ENCODE measurements around the gene NGEF. TPM values are rescaled to one million over a fixed set of nuclear protein-coding genes. Genes with fewer than 3 reads are reported as not detected.
"Not testable (repeated sequence)": the region's sequence is repeated elsewhere in the genome, so short reads cannot be mapped to it uniquely, and the experiment has no call there.

Gene NGEF
- total and polyA plus RNA-seq, 4 donors, result 15.4 to 46.3 (median 29.2) TPM

GRCh38 chr2:232857158-232857563 is 155.9 kb downstream of the NGEF start:
- no peaks in the 10 kb centered on the region for H3K9me3 ChIP-seq (ENCODE audit: control insufficient read depth, insufficient read depth, low read length)
- no peaks in the 10 kb centered on the region for H3K27me3 ChIP-seq (ENCODE audit: control insufficient read depth, insufficient read depth, low read length)
- no CpG with 5 or more reads among the region's 4 CpGs for WGBS (ENCODE audit: insufficient coverage)
- no peaks in the 10 kb centered on the region for H3K4me1 ChIP-seq (ENCODE audit: control insufficient read depth, insufficient read depth, low read length)
- no peak overlapping the region for H3K27ac ChIP-seq (ENCODE audit: low read depth, low read length)
- no peak for DNase-seq (ENCODE audit: low read depth in 4 of 6, low spot score in 6 of 6)
- H3K36me3 ChIP-seq (ENCODE audit: control insufficient read depth, insufficient read depth, low read length), result peaks cover 40% of the 10 kb centered on the region
- no peak overlapping the region for H3K4me3 ChIP-seq (ENCODE audit: low read depth, low read length)

- H3K9me3 ChIP-seq (ENCODE audit: control insufficient read depth, insufficient read depth, low read length), result no peaks in the 10 kb centered on the region
- 77% methylated on average over 3 of the region's 7 CpGs for WGBS (ENCODE audit: insufficient coverage)
- H3K4me1 ChIP-seq (ENCODE audit: control insufficient read depth, insufficient read depth, low read length), result no peaks in the 10 kb centered on the region
- no peak overlapping the region for H3K4me3 ChIP-seq (ENCODE audit: low read depth, low read length)
- H3K36me3 ChIP-seq (ENCODE audit: control insufficient read depth, insufficient read depth, low read length), result peaks cover 58% of the 10 kb centered on the region
- H3K27ac ChIP-seq (ENCODE audit: low read depth, low read length), result no peak overlapping the region
- H3K27me3 ChIP-seq (ENCODE audit: control insufficient read depth, insufficient read depth, low read length), result no peaks in the 10 kb centered on the region
- DNase-seq (ENCODE audit: low read depth in 4 of 6, low spot score in 6 of 6), result no peak
Observed at GRCh38 chr2:232854082-232854481, 159.0 kb downstream of the NGEF start.

GRCh38 chr2:232852676-232853075 is 160.4 kb downstream of the NGEF start:
- no CpG with 5 or more reads among the region's 2 CpGs for WGBS (ENCODE audit: insufficient coverage)
- no peaks in the 10 kb centered on the region for H3K27me3 ChIP-seq (ENCODE audit: control insufficient read depth, insufficient read depth, low read length)
- H3K9me3 ChIP-seq (ENCODE audit: control insufficient read depth, insufficient read depth, low read length), result no peaks in the 10 kb centered on the region
- no peaks in the 10 kb centered on the region for H3K4me1 ChIP-seq (ENCODE audit: control insufficient read depth, insufficient read depth, low read length)
- H3K36me3 ChIP-seq (ENCODE audit: control insufficient read depth, insufficient read depth, low read length), result peaks cover 53% of the 10 kb centered on the region
- H3K27ac ChIP-seq (ENCODE audit: low read depth, low read length), result no peak overlapping the region
- DNase-seq (ENCODE audit: low read depth in 4 of 6, low spot score in 6 of 6), result no peak
- no peak overlapping the region for H3K4me3 ChIP-seq (ENCODE audit: low read depth, low read length)

GRCh38 chr2:232852081-232852480 is 161.0 kb downstream of the NGEF start:
- H3K4me3 ChIP-seq (ENCODE audit: low read depth, low read length); H3K9me3 ChIP-seq (ENCODE audit: control insufficient read depth, insufficient read depth, low read length); H3K27me3 ChIP-seq (ENCODE audit: control insufficient read depth, insufficient read depth, low read length); H3K27ac ChIP-seq (ENCODE audit: low read depth, low read length); DNase-seq (ENCODE audit: low read depth in 4 of 6, low spot score in 6 of 6); H3K4me1 ChIP-seq (ENCODE audit: control insufficient read depth, insufficient read depth, low read length): not testable (repeated sequence)
- WGBS (ENCODE audit: insufficient coverage), result 97% methylated on average over 7 of the region's 11 CpGs
- peaks cover 55% of the 10 kb centered on the region for H3K36me3 ChIP-seq (ENCODE audit: control insufficient read depth, insufficient read depth, low read length)

GRCh38 chr2:232850039-232850438 is 163.0 kb downstream of the NGEF start:
- no peak overlapping the region for H3K27ac ChIP-seq (ENCODE audit: low read depth, low read length)
- no peaks in the 10 kb centered on the region for H3K9me3 ChIP-seq (ENCODE audit: control insufficient read depth, insufficient read depth, low read length)
- no peaks in the 10 kb centered on the region for H3K27me3 ChIP-seq (ENCODE audit: control insufficient read depth, insufficient read depth, low read length)
- H3K4me1 ChIP-seq (ENCODE audit: control insufficient read depth, insufficient read depth, low read length), result no peaks in the 10 kb centered on the region
- 100% methylated on average over 1 of the region's 3 CpGs for WGBS (ENCODE audit: insufficient coverage)
- no peak overlapping the region for H3K4me3 ChIP-seq (ENCODE audit: low read depth, low read length)
- no peak for DNase-seq (ENCODE audit: low read depth in 4 of 6, low spot score in 6 of 6)
- H3K36me3 ChIP-seq (ENCODE audit: control insufficient read depth, insufficient read depth, low read length), result peaks cover 40% of the 10 kb centered on the region

GRCh38 chr2:232846055-232846454 is 167.0 kb downstream of the NGEF start:
- Histone ChIP-seq H3K36me3 (ENCODE audit: control insufficient read depth, insufficient read depth, low read length) (peaks cover 38% of the 10 kb centered on the region), H3K4me3 (ENCODE audit: low read depth, low read length) (no peak overlapping the region), H3K27ac (ENCODE audit: low read depth, low read length) (no peak overlapping the region), H3K27me3 (ENCODE audit: control insufficient read depth, insufficient read depth, low read length) (no peaks in the 10 kb centered on the region), H3K9me3 (ENCODE audit: control insufficient read depth, insufficient read depth, low read length) (no peaks in the 10 kb centered on the region), H3K4me1 (ENCODE audit: control insufficient read depth, insufficient read depth, low read length) (no peaks in the 10 kb centered on the region)
- DNase-seq (ENCODE audit: low read depth in 4 of 6, low spot score in 6 of 6), result no peak

- no peak overlapping the region for H3K4me3 ChIP-seq (ENCODE audit: low read depth, low read length)
- H3K27me3 ChIP-seq (ENCODE audit: control insufficient read depth, insufficient read depth, low read length), result no peaks in the 10 kb centered on the region
- peaks cover 22% of the 10 kb centered on the region for H3K36me3 ChIP-seq (ENCODE audit: control insufficient read depth, insufficient read depth, low read length)
- DNase-seq (ENCODE audit: low read depth in 4 of 6, low spot score in 6 of 6), result peak in 3 of 6 donors; percentile 2 to 60 (median 27)
- H3K4me1 ChIP-seq (ENCODE audit: control insufficient read depth, insufficient read depth, low read length), result no peaks in the 10 kb centered on the region
- H3K9me3 ChIP-seq (ENCODE audit: control insufficient read depth, insufficient read depth, low read length), result no peaks in the 10 kb centered on the region
- WGBS (ENCODE audit: insufficient coverage), result 80% methylated on average over 2 of the region's 3 CpGs
- no peak overlapping the region for H3K27ac ChIP-seq (ENCODE audit: low read depth, low read length)
Observed at GRCh38 chr2:232843834-232844233, 169.2 kb downstream of the NGEF start.

GRCh38 chr2:232842689-232843088 is 170.4 kb downstream of the NGEF start:
- Histone ChIP-seq H3K4me3 (ENCODE audit: low read depth, low read length) (no peak overlapping the region), H3K27me3 (ENCODE audit: control insufficient read depth, insufficient read depth, low read length) (no peaks in the 10 kb centered on the region), H3K9me3 (ENCODE audit: control insufficient read depth, insufficient read depth, low read length) (no peaks in the 10 kb centered on the region), H3K27ac (ENCODE audit: low read depth, low read length) (no peak overlapping the region), H3K4me1 (ENCODE audit: control insufficient read depth, insufficient read depth, low read length) (no peaks in the 10 kb centered on the region), H3K36me3 (ENCODE audit: control insufficient read depth, insufficient read depth, low read length) (peaks cover 16% of the 10 kb centered on the region)
- no CpG with 5 or more reads among the region's 2 CpGs for WGBS (ENCODE audit: insufficient coverage)
- no peak for DNase-seq (ENCODE audit: low read depth in 4 of 6, low spot score in 6 of 6)

GRCh38 chr2:232839411-232840079 is 173.5 kb downstream of the NGEF start:
- no peak overlapping the region for H3K27ac ChIP-seq (ENCODE audit: low read depth, low read length)
- DNase-seq (ENCODE audit: low read depth in 4 of 6, low spot score in 6 of 6), result peak in 2 of 6 donors; percentile 4 to 29

GRCh38 chr2:232838406-232838874 is 174.6 kb downstream of the NGEF start:
- Histone ChIP-seq H3K27me3 (ENCODE audit: control insufficient read depth, insufficient read depth, low read length) (no peaks in the 10 kb centered on the region), H3K27ac (ENCODE audit: low read depth, low read length) (no peak overlapping the region), H3K4me3 (ENCODE audit: low read depth, low read length) (no peak overlapping the region), H3K36me3 (ENCODE audit: control insufficient read depth, insufficient read depth, low read length) (peaks cover 22% of the 10 kb centered on the region), H3K4me1 (ENCODE audit: control insufficient read depth, insufficient read depth, low read length) (no peaks in the 10 kb centered on the region), H3K9me3 (ENCODE audit: control insufficient read depth, insufficient read depth, low read length) (no peaks in the 10 kb centered on the region)
- no peak for DNase-seq (ENCODE audit: low read depth in 4 of 6, low spot score in 6 of 6)
- 81% methylated on average over 2 of the region's 2 CpGs for WGBS (ENCODE audit: insufficient coverage)

More at GRCh38 chr2:232839411-232840079, 173.5 kb downstream of the NGEF start:
- no peaks in the 10 kb centered on the region for H3K4me1 ChIP-seq (ENCODE audit: control insufficient read depth, insufficient read depth, low read length)
- H3K4me3 ChIP-seq (ENCODE audit: low read depth, low read length), result no peak overlapping the region
- H3K9me3 ChIP-seq (ENCODE audit: control insufficient read depth, insufficient read depth, low read length), result no peaks in the 10 kb centered on the region
- H3K36me3 ChIP-seq (ENCODE audit: control insufficient read depth, insufficient read depth, low read length), result peaks cover 28% of the 10 kb centered on the region
- WGBS (ENCODE audit: insufficient coverage), result 21% methylated on average over 7 of the region's 9 CpGs
- H3K27me3 ChIP-seq (ENCODE audit: control insufficient read depth, insufficient read depth, low read length), result no peaks in the 10 kb centered on the region

All from spinal cord (tissue), 10 donors.